Kidney (tissue), 14 donors: Measurements from ENCODE around the gene GPR107. TPM values are rescaled to one million over a fixed set of nuclear protein-coding genes. Genes with fewer than 3 reads are reported as not detected.
"Not testable (repeated sequence)": the region's sequence is repeated elsewhere in the genome, so short reads cannot be mapped to it uniquely, and the experiment has no call there.

Experiments used
- DNase-seq, 5 donors: peaks; one replicate each; pipeline ENCODE4 v3.0.0-alpha.2; 2013 to 2020
- FAIRE-seq: peaks from 2 replicates; lab custom pipeline; 2012; peaks lifted over from hg19 to GRCh38; lab: Jason Lieb, UNC
- H3K27ac ChIP-seq, 2 donors: one replicate each; pipeline ENCODE4 v1.7.0; 2013; ENCODE audit warnings: low read depth in 2 of 2, low read length in 2 of 2, inconsistent platforms in 1 of 2
- H3K27me3 ChIP-seq: one replicate; pipeline ENCODE4 v1.7.1; 2013; ENCODE audit warnings: low read length, inconsistent platforms; ENCODE audit not compliant: control insufficient read depth, insufficient read depth
- H3K36me3 ChIP-seq, 3 donors: one replicate each; pipeline versions ENCODE4 v1.7.0 to v1.7.1; 2013; ENCODE audit warnings: low read length in 3 of 3, control low read depth in 1 of 3, inconsistent platforms in 1 of 3; ENCODE audit not compliant: insufficient read depth in 3 of 3, control insufficient read depth in 2 of 3
- H3K4me1 ChIP-seq, 3 donors: one replicate each; pipeline versions ENCODE4 v1.7.0 to v1.7.1; 2013; ENCODE audit warnings: low read length in 3 of 3, inconsistent platforms in 1 of 3, low read depth in 1 of 3; ENCODE audit not compliant: control insufficient read depth in 2 of 3, insufficient read depth in 2 of 3
- H3K4me3 ChIP-seq, 3 donors: one replicate each; pipeline versions ENCODE4 v1.7.0 to v1.8.1; 2013; ENCODE audit warnings: low read length in 3 of 3, control low read depth in 1 of 3, inconsistent platforms in 1 of 3
- H3K9ac ChIP-seq, 3 donors: one replicate each; pipeline versions ENCODE4 v1.7.0 to v1.7.1; 2013; ENCODE audit warnings: low read length in 3 of 3, control low read depth in 1 of 3, inconsistent platforms in 1 of 3
- H3K9me3 ChIP-seq, 3 donors: one replicate each; pipeline versions ENCODE4 v1.7.0 to v1.7.1; 2013; ENCODE audit warnings: low read length in 3 of 3, control low read depth in 1 of 3, inconsistent platforms in 1 of 3; ENCODE audit not compliant: control insufficient read depth in 2 of 3, insufficient read depth in 1 of 3
- intact Hi-C: fragments of 100-400 bp; cut with DNase I; formaldehyde crosslinking; loops from one replicate; pipeline ENCODE4 v1.11.1; 2022
- polyA plus RNA-seq: library from polyadenylated mRNA; stranded (reverse); fragments of 350-450 nt; fragmentation: Illumina TruSeq; extraction: RNeasy Lipid Tissue Mini Kit (QIAGEN cat#74804); gene quantifications from one replicate; pipeline ENCODE4 v1.2.3, GENCODE V29; 2014; ENCODE audit warnings: low read depth, low replicate concordance; ENCODE audit not compliant: insufficient read depth
- total RNA-seq: library from RNA; stranded (reverse); fragmentation: NEBNext Ultra II Directional; extraction: Animal tissue kit (Norgen Biotek cat#: 25700); gene quantifications from one replicate; pipeline ENCODE4 v1.2.1, GENCODE V29; 2021
- TF ChIP-seq, protein P1 (sequence below): IDR thresholded peaks from 3 replicates; pipeline ENCODE4 v1.5.1; 2012; ENCODE audit warnings: mild to moderate bottlenecking, moderate library complexity, borderline replicate concordance; ENCODE audit not compliant: insufficient read depth; ENCODE audit errors: extremely low read depth
- donor health status: control.
- donor health status: control.
- donor health status: control.
- donor health status: control.
- donor health status: control.
- donor health status: DM: yes; HTN: yes; CAD: no.
- donor health status: Normal renal cell carcinoma (clear cell type).

Gene GPR107
- total and polyA plus RNA-seq, 2 donors from 2014 or later: 18.0 to 45.6 TPM

DNA sequence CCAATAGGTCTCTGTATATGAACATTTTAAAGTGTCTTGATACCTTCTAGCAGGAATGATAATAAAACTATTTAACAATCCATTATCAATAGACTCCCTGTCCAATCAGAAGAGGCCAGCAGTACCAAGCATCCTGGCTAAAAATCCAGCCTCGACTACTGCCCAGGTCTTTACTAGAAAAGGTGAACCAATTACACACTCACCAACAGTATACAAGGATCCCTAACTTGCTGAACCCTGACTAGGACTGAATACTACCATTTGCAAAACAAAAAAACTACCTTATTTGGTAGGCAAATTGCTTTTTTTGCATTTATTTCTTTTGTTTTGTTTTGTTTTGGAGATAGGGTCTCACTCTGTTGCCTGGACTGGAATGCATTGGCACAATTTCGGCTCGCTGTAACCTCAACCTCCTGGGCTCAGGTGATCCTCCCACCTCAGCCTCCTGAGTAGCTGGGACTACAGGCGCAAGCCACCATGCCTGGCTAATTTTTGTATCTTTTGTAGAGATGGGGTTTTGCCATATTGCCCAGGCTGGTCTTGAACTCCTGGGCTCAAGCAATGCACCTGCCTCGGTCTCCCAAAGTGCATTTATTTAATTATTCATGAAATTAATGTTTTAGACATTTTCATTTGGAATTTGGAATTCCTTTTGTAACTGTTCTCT is 38.2 kb upstream of the GPR107 start:
- H3K9me3 ChIP-seq: peaks cover 0 to 2% (median 0%) of the 10 kb centered on the region in 3 donors
- H3K4me1 ChIP-seq: no peaks in the 10 kb centered on the region
- intact Hi-C loops: no loop called here
- FAIRE-seq: no peak
- TF ChIP-seq, protein P1, sequence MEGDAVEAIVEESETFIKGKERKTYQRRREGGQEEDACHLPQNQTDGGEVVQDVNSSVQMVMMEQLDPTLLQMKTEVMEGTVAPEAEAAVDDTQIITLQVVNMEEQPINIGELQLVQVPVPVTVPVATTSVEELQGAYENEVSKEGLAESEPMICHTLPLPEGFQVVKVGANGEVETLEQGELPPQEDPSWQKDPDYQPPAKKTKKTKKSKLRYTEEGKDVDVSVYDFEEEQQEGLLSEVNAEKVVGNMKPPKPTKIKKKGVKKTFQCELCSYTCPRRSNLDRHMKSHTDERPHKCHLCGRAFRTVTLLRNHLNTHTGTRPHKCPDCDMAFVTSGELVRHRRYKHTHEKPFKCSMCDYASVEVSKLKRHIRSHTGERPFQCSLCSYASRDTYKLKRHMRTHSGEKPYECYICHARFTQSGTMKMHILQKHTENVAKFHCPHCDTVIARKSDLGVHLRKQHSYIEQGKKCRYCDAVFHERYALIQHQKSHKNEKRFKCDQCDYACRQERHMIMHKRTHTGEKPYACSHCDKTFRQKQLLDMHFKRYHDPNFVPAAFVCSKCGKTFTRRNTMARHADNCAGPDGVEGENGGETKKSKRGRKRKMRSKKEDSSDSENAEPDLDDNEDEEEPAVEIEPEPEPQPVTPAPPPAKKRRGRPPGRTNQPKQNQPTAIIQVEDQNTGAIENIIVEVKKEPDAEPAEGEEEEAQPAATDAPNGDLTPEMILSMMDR: no peak
- no peak overlapping the region for H3K9ac ChIP-seq
- no peak overlapping the region for H3K27ac ChIP-seq
- no peak overlapping the region for H3K4me3 ChIP-seq
- no peaks in the 10 kb centered on the region for H3K36me3 ChIP-seq
- H3K27me3 ChIP-seq: no peaks in the 10 kb centered on the region
- DNase-seq: no peak

DNA sequence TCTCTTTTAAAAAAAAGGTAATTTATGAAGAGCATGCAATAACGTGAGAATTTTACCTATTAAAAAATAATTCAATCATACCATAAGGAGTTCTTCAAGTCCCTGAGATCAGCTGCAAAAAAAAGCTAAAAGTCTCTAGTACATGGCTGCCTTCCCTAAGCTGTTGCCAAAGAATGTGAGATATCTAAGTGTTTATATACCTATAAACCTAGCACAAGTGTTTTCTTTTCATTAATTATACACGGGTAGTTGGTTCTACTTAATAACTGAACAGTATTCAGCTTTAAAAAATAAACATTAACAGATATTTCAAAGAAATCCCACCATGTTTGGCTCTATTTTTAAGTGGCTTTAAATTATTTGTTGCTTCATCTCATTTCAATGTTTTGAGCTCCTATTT is 36.6 kb upstream of the GPR107 start:
- intact Hi-C loops: no loop called here
- DNase-seq (peak in 2 of 5 donors; percentile 21 to 60), FAIRE-seq (no peak)
- Histone ChIP-seq H3K9ac (no peak overlapping the region), H3K27me3 (no peaks in the 10 kb centered on the region), H3K4me3 (no peak overlapping the region), H3K9me3 (peaks cover 0 to 2% (median 0%) of the 10 kb centered on the region in 3 donors), H3K36me3 (no peaks in the 10 kb centered on the region), H3K27ac (no peak overlapping the region), H3K4me1 (peaks cover 0 to 6% (median 0%) of the 10 kb centered on the region in 3 donors)
- TF ChIP-seq, protein P1: no peak

DNA sequence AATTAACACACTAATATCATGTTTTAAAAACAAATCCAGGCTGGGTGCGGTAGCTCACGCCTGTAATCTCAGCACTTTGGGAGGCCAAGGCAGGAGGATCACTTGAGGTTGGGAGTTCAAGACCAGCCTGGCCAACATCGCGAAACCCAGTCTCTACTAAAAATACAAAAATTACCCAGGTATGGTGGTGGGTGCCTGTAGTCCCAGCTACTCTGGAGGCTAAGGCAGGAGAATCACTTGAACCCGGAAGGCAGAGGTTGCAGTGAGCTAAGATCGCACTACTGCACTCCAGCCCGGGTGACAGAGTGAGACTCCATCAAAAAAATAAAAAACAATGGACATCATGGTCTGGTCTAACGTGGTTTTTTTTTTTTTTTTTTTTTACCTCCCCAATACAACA is 36.2 kb upstream of the GPR107 start:
- H3K9me3 ChIP-seq, H3K4me3 ChIP-seq, intact Hi-C loops, DNase-seq, FAIRE-seq, H3K27ac ChIP-seq, H3K27me3 ChIP-seq, H3K4me1 ChIP-seq, H3K36me3 ChIP-seq, H3K9ac ChIP-seq: not testable (repeated sequence)

DNA sequence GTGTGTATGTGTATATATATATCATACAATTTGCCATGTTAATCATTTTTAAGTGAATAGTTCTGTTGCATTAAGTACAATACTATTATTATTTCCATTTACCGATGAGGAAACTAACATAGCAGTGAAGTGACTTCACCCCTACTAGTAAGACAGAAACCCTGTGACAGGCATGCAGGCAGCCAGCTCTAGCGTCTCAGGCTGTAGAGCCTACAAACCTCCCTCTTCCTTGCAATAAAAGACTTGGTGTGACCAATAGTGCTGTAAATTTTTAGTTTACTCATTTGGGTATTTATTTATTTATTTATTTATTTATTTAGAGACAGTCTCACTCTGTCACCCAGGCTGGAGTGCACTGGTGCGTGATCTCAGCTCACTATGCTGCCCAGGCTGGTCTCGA is 35.4 kb upstream of the GPR107 start:
- no peak overlapping the region for H3K27ac ChIP-seq
- H3K9me3 ChIP-seq: peaks cover 0 to 2% (median 0%) of the 10 kb centered on the region in 3 donors
- TF ChIP-seq, protein P1: no peak
- intact Hi-C loops: no loop called here
- no peak for DNase-seq
- no peak overlapping the region for H3K4me3 ChIP-seq
- FAIRE-seq: no peak
- H3K9ac ChIP-seq: no peak overlapping the region
- no peaks in the 10 kb centered on the region for H3K27me3 ChIP-seq
- peaks cover 0 to 9% (median 1%) of the 10 kb centered on the region in 3 donors for H3K4me1 ChIP-seq
- H3K36me3 ChIP-seq: no peaks in the 10 kb centered on the region
